Cardiac ventricle fibroblast (primary cell): ENCODE measurements around the gene PAPSS2. TPM values are rescaled to one million over a fixed set of nuclear protein-coding genes. Genes with fewer than 3 reads are reported as not detected.

ENCODE experiments used
- total RNA-seq: library from RNA; depleted of rRNA; stranded (reverse); fragments of >200 nt; gene quantifications from 2 replicates; pipeline ENCODE4 v1.2.3, GENCODE V29; 2015

PAPSS2 gene
- total RNA-seq: 95.4 and 98.3 TPM in 2 replicates

GRCh38 chr10:87659571-87660483 is at the start of gene PAPSS2:
PAPSS2 (plus strand) TSS chr10:87659878; CDS start chr10:87659982, 104 bp downstream.

Other genes with a start within 250 kb of the PAPSS2 start
- gene MINPP1, start 155.0 kb upstream of the PAPSS2 start, total RNA-seq: 21.0 and 25.8 TPM in 2 replicates
- 31.8 and 51.4 TPM in 2 replicates for gene ATAD1, start 158.3 kb downstream of the PAPSS2 start, total RNA-seq
- 1.3 and 1.8 TPM in 2 replicates for gene KLLN, start 203.7 kb downstream of the PAPSS2 start, total RNA-seq
- gene PTEN, start 203.7 kb downstream of the PAPSS2 start, total RNA-seq: 147 and 167 TPM in 2 replicates